Pancreas (tissue), 10 donors: ENCODE data around the gene CAT. TPM values are rescaled to one million over a fixed set of nuclear protein-coding genes. Genes with fewer than 3 reads are reported as not detected.
A peak's percentile ranks its signal among the peaks of the same experiment; 100 is the strongest.

Source experiments
- ATAC-seq, 4 donors: fragments of 200-7000 bp; cut with Tn5 transposase; one replicate each; pipeline versions ENCODE4 v1.8.0 to v1.9.1; 2020; ENCODE audit warnings: mild to moderate bottlenecking in 4 of 4, moderate library complexity in 4 of 4
- DNase-seq, 6 donors: peaks; one replicate each; pipeline ENCODE4 v3.0.0-alpha.2; 2020
- FAIRE-seq: peaks from 2 replicates; lab custom pipeline; 2012; peaks lifted over from hg19 to GRCh38; lab: Jason Lieb, UNC
- H3K27ac ChIP-seq, 4 donors: fragments of 200-600 bp; sonication (generic); 1 replicate in 3 of 4; 2 replicates in 1 of 4; pipeline versions ENCODE4 v1.5.0 to v1.8.0; 2020
- H3K27me3 ChIP-seq, 4 donors: fragments of 200-600 bp; one replicate each; pipeline ENCODE4 v1.8.0; 2021
- H3K36me3 ChIP-seq, 3 donors: fragments of 200-600 bp; sonication (generic) in 1 of 3; one replicate each; pipeline versions ENCODE4 v1.5.0 to v1.8.0; 2020 to 2021
- H3K4me1 ChIP-seq, 3 donors: fragments of 200-600 bp; one replicate each; pipeline ENCODE4 v1.8.0; 2021
- H3K4me3 ChIP-seq, 4 donors: fragments of 200-600 bp; sonication (generic) in 2 of 4; one replicate each; pipeline versions ENCODE4 v1.5.0 to v1.8.0; 2020 to 2021
- H3K9me3 ChIP-seq, 4 donors: fragments of 200-600 bp; one replicate each; pipeline ENCODE4 v1.8.0; 2021
- CTCF ChIP-seq, 4 donors: fragments of 200-600 bp; sonication (generic) in 3 of 4; IDR thresholded peaks; one replicate each; pipeline versions ENCODE4 v1.5.0 to v1.8.0; 2021; ENCODE audit warnings: antibody characterized with exemption in 4 of 4
- WGBS, 2 donors: extraction: QIAGEN DNeasy Blood & Tissue Kit; methylation state at CpG; one replicate each; pipeline ENCODE4 v1.1.7; 2013; 5-methylcytosine and 5-hydroxymethylcytosine counted together
- intact Hi-C, 3 donors: fragments of 100-400 bp; cut with DNase I; formaldehyde crosslinking; loops; one replicate each; pipeline versions ENCODE4 v1.11.1 to v1.14.2; 2022
- polyA plus RNA-seq, 2 donors: library from polyadenylated mRNA; stranded (reverse); fragments of 200-250 nt; gene quantifications; one replicate each; pipeline ENCODE4 v1.2.3, GENCODE V29; 2013
- total RNA-seq, 6 donors: library from RNA; stranded (reverse); fragmentation: NEBNext Ultra II Directional in 4 of 6; extraction: Animal tissue kit (Norgen Biotek cat#: 25700) in 4 of 6; gene quantifications; one replicate each; pipeline versions ENCODE4 v1.2.1 to v1.2.4, GENCODE V29; 2021 to 2023
- donor health status: healthy with polysubstance abuse.
- donor health status: DM: no; HTN: no; CAD: no; lungs with moderate emphysema.
- donor health status: DM: no; HTN: no; CAD: no.
- donor health status: control.
- donor health status: control.
- donor health status: Bipolar disorder and iron deficiency.
- donor health status: DM: yes; HTN: yes; CAD: no.
- donor health status: DM: no; HTN: no; CAD: no.
- donor health status: DM: no; HTN: no; CAD: no.
- donor health status: DM: yes; HTN: yes; CAD: no.

The CAT gene
- total and polyA plus RNA-seq, 8 donors: 26.6 to 53.5 (median 46.2) TPM

DNA sequence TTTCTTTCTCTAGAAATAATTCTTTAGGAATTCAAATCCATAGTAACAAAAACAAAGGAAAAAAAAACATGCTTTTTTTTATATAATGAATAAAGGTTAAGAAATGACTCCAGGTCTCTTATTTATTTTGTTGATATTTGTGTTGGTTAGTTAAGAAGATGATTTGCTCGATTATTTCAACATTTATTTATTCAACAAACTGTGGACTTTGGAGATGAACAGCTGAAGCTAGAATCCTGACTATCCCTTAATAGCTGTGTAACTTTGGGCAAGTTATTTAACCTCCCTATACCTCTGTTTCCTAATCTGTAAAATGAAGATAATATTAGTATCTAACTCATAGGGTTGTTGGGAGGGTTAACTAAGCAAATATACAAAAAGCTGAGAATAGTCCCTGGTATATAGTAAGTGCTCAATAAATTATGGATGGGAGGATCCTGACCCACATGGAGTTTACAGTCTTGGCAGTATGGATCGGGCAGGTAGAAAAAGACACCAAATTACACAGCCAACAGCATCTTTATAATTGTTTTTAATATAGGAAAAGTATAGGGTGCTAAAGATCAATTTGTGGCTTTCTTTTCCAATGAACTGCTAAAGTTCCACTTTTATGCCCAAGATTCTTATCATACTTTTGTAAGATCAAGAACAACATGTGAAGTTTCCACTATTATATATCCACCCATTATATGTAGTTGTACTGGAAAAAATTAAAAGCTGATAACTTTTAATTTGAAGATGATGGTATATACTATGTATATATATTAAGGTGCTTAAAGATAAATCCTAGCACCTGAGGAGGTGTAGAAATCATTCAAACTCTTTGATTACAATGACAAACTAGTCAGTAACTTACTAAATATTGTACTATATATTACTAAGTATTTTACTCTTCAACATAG lies 1.3 kb upstream of the CAT start:
- FAIRE-seq (peak; percentile 9), DNase-seq (no peak), ATAC-seq (no peak)
- Histone ChIP-seq H3K4me1 (peaks cover 6 to 16% (median 15%) of the 10 kb centered on the region in 3 donors), H3K36me3 (no peaks in the 10 kb centered on the region), H3K4me3 (no peak overlapping the region), H3K9me3 (no peaks in the 10 kb centered on the region), H3K27ac (no peak overlapping the region), H3K27me3 (no peaks in the 10 kb centered on the region)
- intact Hi-C loops: no loop called here
- TF ChIP-seq CTCF (IDR thresholded peaks at IDR 0.05): no peak
- WGBS, 2 donors: 76 to 80% methylated on average over 2 of the region's 2 CpGs

GRCh38 chr11:34439610-34440198 lies 970 bp downstream of the CAT start:
- TF ChIP-seq CTCF (IDR thresholded peaks at IDR 0.05): no peak
- peak overlapping the region; percentile 61 to 77 (median 70) for H3K4me3 ChIP-seq
- ATAC-seq: no peak

DNA sequence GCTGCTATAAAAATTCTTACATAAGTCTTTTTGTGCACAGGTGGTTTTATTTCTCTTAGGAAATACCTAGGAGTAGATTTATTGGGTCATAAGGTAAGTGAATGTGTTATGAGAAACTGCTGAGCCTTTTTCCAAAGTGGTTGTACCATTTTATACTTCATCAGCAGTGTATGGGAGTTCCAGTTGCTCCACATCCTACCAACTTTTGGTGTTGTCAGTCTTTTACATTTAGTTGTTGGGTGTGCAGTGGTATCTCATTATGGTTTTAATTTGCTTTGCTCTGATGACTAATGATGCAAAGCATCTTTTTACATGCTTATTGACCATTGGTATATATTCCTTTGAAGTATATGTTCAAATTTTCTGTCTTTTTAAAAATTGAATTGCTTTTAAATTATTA lies 3.1 kb downstream of the CAT start:
- TF ChIP-seq CTCF (IDR thresholded peaks at IDR 0.05): no peak
- Histone ChIP-seq H3K36me3 (no peaks in the 10 kb centered on the region), H3K4me1 (peaks cover 6 to 24% (median 16%) of the 10 kb centered on the region in 3 donors), H3K27me3 (no peaks in the 10 kb centered on the region), H3K9me3 (no peaks in the 10 kb centered on the region), H3K27ac (no peak overlapping the region), H3K4me3 (no peak overlapping the region)
- intact Hi-C loops: no loop called here
- no peak for DNase-seq
- no peak for FAIRE-seq
- no peak for ATAC-seq

More at GRCh38 chr11:34439610-34440198, 970 bp downstream of the CAT start:
- H3K27me3 ChIP-seq: no peaks in the 10 kb centered on the region
- no peaks in the 10 kb centered on the region for H3K36me3 ChIP-seq
- 7 to 10% methylated on average over 8 of the region's 8 CpGs for WGBS, 2 donors
- no peak for DNase-seq
- intact Hi-C loops: no loop called here
- FAIRE-seq: no peak
- peaks cover 6 to 24% (median 16%) of the 10 kb centered on the region in 3 donors for H3K4me1 ChIP-seq
- no peaks in the 10 kb centered on the region for H3K9me3 ChIP-seq
- H3K27ac ChIP-seq: peak overlapping the region; percentile 95 to 99 (median 97)

DNA sequence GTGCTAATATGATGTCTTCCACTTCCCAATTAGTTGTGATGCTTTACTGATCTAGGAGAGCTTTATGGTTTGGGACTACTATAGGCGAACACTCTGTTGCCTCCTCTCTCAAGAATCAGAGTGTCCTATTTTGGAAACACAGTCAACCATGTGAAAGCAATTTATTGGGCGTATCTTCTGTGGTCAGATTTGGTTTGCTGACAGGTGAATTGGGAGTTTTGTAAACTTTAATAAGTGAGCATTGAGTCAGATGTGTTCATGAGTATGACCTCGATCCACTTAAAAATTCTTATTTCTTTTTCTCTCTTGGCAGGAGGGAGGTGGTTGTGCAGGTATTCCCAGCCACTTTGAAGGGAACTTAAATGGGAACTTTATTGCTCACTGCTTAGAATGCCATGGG lies 4.4 kb downstream of the CAT start:
- no peak overlapping the region for H3K27ac ChIP-seq
- H3K9me3 ChIP-seq: no peaks in the 10 kb centered on the region
- FAIRE-seq (no peak), ATAC-seq (no peak), DNase-seq (no peak)
- H3K4me3 ChIP-seq: no peak overlapping the region
- TF ChIP-seq CTCF (IDR thresholded peaks at IDR 0.05): no peak
- H3K4me1 ChIP-seq: peaks cover 6 to 20% (median 13%) of the 10 kb centered on the region in 3 donors
- H3K36me3 ChIP-seq: no peaks in the 10 kb centered on the region
- intact Hi-C loops: no loop called here
- WGBS, 2 donors: 76 to 89% methylated on average over 3 of the region's 3 CpGs
- H3K27me3 ChIP-seq: no peaks in the 10 kb centered on the region
